Activated naive CD4-positive, alpha-beta T cell treated with anti-CD3 and anti-CD28 coated beads for 36 hours (primary cell): ENCODE results near the gene PLAGL2. TPM values are rescaled to one million over a fixed set of nuclear protein-coding genes. Genes with fewer than 3 reads are reported as not detected.
"Not testable (repeated sequence)": the region's sequence is repeated elsewhere in the genome, so short reads cannot be mapped to it uniquely, and the experiment has no call there.

Experiments used
- CTCF ChIA-PET: fragments of 350-600 bp; sonication (Branson Sonifier 250); formaldehyde crosslinking; loops from one replicate; lab custom pipeline; 2021; ENCODE audit warnings: antibody characterized with exemption; lab: Charles Lee
- DNase-seq: peaks from one replicate; pipeline ENCODE4 v3.0.0-alpha.2; 2020
- H3K27ac Mint-ChIP-seq: one replicate; pipeline ENCODE4 v1.8.0; 2021; ENCODE audit warnings: mild to moderate bottlenecking, mixed read lengths
- H3K27me3 Mint-ChIP-seq: one replicate; pipeline ENCODE4 v1.8.0; 2021; ENCODE audit warnings: low read depth, mixed read lengths
- H3K36me3 Mint-ChIP-seq: one replicate; pipeline ENCODE4 v1.8.0; 2021; ENCODE audit warnings: low read depth, mixed read lengths
- H3K4me1 Mint-ChIP-seq: one replicate; pipeline ENCODE4 v1.8.0; 2021; ENCODE audit warnings: low read depth, mixed read lengths
- H3K4me3 Mint-ChIP-seq: one replicate; pipeline ENCODE4 v1.8.0; 2021; ENCODE audit warnings: mild to moderate bottlenecking, moderate library complexity, mixed read lengths
- H3K9me3 Mint-ChIP-seq: one replicate; pipeline ENCODE4 v1.8.0; 2021; ENCODE audit warnings: mixed read lengths
- intact Hi-C: fragments of 100-400 bp; cut with micrococcal nuclease; formaldehyde crosslinking; loops from one replicate; pipeline ENCODE4 v1.15.1; 2023
- total RNA-seq, 2 experiments: library from RNA; stranded (reverse); gene quantifications; one replicate each; pipeline ENCODE4 v1.2.3, GENCODE V29; 2021

The PLAGL2 gene
- total RNA-seq, 2 experiments from 2014 or later = 63.3 to 64.9 TPM

DNA sequence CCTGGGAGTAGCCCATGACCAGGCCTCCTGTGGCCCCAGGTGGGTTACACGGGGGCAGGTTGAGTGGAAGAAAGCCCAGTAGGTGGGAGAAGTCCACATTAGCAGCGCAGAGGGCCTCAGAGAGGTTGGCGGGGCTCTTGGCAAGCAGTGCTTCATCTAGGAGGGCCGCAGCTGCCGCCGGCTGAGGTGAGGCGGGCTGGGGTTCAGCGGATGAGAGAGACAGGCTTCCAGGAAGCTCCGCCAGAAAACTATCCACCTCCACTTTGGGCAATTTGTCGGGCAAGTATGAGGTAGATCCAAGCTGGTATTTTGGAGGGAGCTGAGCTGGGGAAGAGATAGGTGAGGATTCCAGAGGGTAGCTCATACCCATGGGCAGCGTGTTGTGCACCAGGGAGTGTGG is 10.9 kb downstream of the PLAGL2 start:
- CTCF ChIA-PET = interaction anchor here (0.6 to 0.8 kb wide), 2 partner anchors 43 to 245 kb away, joined by 3 read pairs; partner anchors contain the start of gene PDRG1
- H3K27ac Mint-ChIP-seq, intact Hi-C loops: not testable (repeated sequence)

GRCh38 chr20:32195581-32195980 is 12.0 kb downstream of the PLAGL2 start:
- Mint-ChIP-seq H3K9me3 (no peaks in the 10 kb centered on the region), H3K27ac (peak overlapping the region; percentile 52), H3K4me3 (no peak overlapping the region), H3K4me1 (peaks cover 70% of the 10 kb centered on the region), H3K27me3 (no peaks in the 10 kb centered on the region), H3K36me3 (peaks cover 59% of the 10 kb centered on the region)
- CTCF ChIA-PET = no interaction called here
- intact Hi-C loops = no loop called here
- DNase-seq = no peak

More for the DNA sequence above, 10.9 kb downstream of the PLAGL2 start:
- not testable (repeated sequence) for DNase-seq, H3K4me3 Mint-ChIP-seq, H3K27me3 Mint-ChIP-seq, H3K9me3 Mint-ChIP-seq
- Mint-ChIP-seq H3K36me3 (peaks cover 65% of the 10 kb centered on the region), H3K4me1 (peaks cover 74% of the 10 kb centered on the region)

DNA sequence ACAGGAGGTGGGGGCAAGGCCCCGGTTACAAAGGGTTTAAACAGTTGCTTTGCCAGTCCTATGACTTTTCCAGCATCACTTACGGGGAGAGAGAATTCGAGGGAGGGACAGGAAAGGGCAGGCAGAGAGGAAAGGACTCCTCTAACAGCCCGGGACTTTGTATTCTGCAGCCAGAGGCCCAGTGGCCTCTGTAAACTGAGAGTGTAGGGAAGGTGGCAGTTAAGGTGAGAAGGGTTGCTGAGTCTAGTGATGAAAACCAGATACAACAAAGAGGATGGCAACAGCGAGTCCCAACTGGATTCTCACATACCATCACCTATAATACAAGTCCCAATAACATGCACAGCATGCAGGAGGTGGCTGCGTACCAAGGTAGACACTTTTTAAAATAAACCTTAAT is 13.5 kb downstream of the PLAGL2 start:
- intact Hi-C loops = no loop called here
- CTCF ChIA-PET = no interaction called here
- Mint-ChIP-seq H3K9me3 (no peaks in the 10 kb centered on the region), H3K4me3 (no peak overlapping the region), H3K27me3 (no peaks in the 10 kb centered on the region), H3K36me3 (peaks cover 46% of the 10 kb centered on the region), H3K27ac (peak overlapping the region; percentile 58), H3K4me1 (peaks cover 64% of the 10 kb centered on the region)
- no peak for DNase-seq

DNA sequence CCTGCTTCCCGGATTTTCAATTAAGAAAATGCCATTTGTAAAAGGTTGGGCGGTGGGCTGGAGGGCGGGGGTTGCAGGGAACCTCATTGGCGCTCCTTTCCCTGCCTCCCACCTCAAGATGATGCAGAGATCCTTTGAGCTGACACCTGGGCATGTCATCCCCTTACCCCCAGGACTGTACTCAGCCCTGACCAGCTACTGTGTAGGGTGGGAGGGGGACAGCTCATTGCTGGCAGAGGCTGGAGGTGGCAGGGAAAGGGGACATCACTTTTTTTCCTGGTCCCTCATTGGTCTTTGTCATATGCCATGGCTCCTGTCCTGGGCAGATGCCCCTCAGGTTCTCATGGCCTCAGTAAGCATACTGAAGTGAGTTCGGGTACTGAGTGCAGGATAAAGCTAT is 14.2 kb downstream of the PLAGL2 start:
- Mint-ChIP-seq H3K4me1 (peaks cover 63% of the 10 kb centered on the region), H3K27ac (peak overlapping the region; percentile 33), H3K36me3 (peaks cover 44% of the 10 kb centered on the region)
- CTCF ChIA-PET, intact Hi-C loops, H3K9me3 Mint-ChIP-seq, H3K27me3 Mint-ChIP-seq, H3K4me3 Mint-ChIP-seq, DNase-seq: not testable (repeated sequence)

DNA sequence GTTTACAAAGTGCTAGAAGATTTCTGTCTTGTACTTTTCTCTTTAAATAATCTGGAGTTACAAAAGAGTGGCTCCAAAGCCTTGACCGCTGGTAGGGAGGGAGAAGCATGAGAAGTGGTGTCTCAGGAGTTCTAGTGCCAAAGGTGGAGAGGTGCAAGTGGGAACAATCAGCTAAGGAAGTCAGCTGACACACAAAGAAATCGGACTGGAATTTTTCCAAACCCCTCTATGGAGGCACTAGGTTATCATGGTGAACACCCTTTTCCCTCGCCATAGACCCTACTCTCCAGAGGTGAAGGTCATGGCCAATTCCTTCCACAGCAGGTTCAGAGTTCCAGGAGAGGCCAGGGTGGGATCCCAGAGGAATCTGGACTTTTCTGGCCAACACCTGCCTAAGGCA is 14.8 kb downstream of the PLAGL2 start:
- Mint-ChIP-seq H3K27me3 (no peaks in the 10 kb centered on the region), H3K36me3 (peaks cover 41% of the 10 kb centered on the region), H3K4me3 (no peak overlapping the region), H3K4me1 (peaks cover 60% of the 10 kb centered on the region), H3K27ac (no peak overlapping the region), H3K9me3 (no peaks in the 10 kb centered on the region)
- no peak for DNase-seq
- CTCF ChIA-PET = no interaction called here
- intact Hi-C loops = no loop called here

GRCh38 chr20:32191873-32192272 is 15.7 kb downstream of the PLAGL2 start:
- H3K27ac Mint-ChIP-seq = peak overlapping the region; percentile 83
- peaks cover 60% of the 10 kb centered on the region for H3K4me1 Mint-ChIP-seq
- H3K4me3 Mint-ChIP-seq = no peak overlapping the region
- intact Hi-C loops = no loop called here
- H3K9me3 Mint-ChIP-seq = no peaks in the 10 kb centered on the region
- no peaks in the 10 kb centered on the region for H3K27me3 Mint-ChIP-seq
- CTCF ChIA-PET = no interaction called here
- DNase-seq = no peak
- H3K36me3 Mint-ChIP-seq = peaks cover 33% of the 10 kb centered on the region

- DNase-seq = no peak
- H3K36me3 Mint-ChIP-seq = peaks cover 30% of the 10 kb centered on the region
- H3K4me3 Mint-ChIP-seq = peak overlapping the region; percentile 69
- H3K27ac Mint-ChIP-seq = peak overlapping the region; percentile 83
- intact Hi-C loops = no loop called here
- H3K4me1 Mint-ChIP-seq = peaks cover 60% of the 10 kb centered on the region
- no peaks in the 10 kb centered on the region for H3K27me3 Mint-ChIP-seq
- CTCF ChIA-PET = interaction anchor here (0.7 kb wide), 1 partner anchor 280 kb away, joined by 4 read pairs; no protein-coding TSS in a partner anchor
- H3K9me3 Mint-ChIP-seq = no peaks in the 10 kb centered on the region
Measured at GRCh38 chr20:32191422-32191821, 16.1 kb downstream of the PLAGL2 start.

GRCh38 chr20:32190616-32191415 is 16.7 kb downstream of the PLAGL2 start:
- H3K4me3 Mint-ChIP-seq = peak overlapping the region; percentile 69
- DNase-seq = no peak
- peaks cover 56% of the 10 kb centered on the region for H3K4me1 Mint-ChIP-seq
- CTCF ChIA-PET = interaction anchor here (0.7 kb wide), 1 partner anchor 281 kb away, joined by 4 read pairs; no protein-coding TSS in a partner anchor
- peaks cover 24% of the 10 kb centered on the region for H3K36me3 Mint-ChIP-seq
- no peaks in the 10 kb centered on the region for H3K27me3 Mint-ChIP-seq
- intact Hi-C loops = no loop called here
- no peaks in the 10 kb centered on the region for H3K9me3 Mint-ChIP-seq
- peak overlapping the region; percentile 66 for H3K27ac Mint-ChIP-seq

- Mint-ChIP-seq H3K27me3 (no peaks in the 10 kb centered on the region), H3K4me3 (peak overlapping the region; percentile 69), H3K9me3 (no peaks in the 10 kb centered on the region), H3K36me3 (peaks cover 17% of the 10 kb centered on the region), H3K27ac (peak overlapping the region; percentile 77), H3K4me1 (peaks cover 48% of the 10 kb centered on the region)
- intact Hi-C loops = no loop called here
- CTCF ChIA-PET = interaction anchor here (0.6 to 1.6 kb wide), 3 partner anchors 14 to 210 kb away, joined by 3 read pairs; no protein-coding TSS in a partner anchor
- DNase-seq = peak; percentile 49
Measured at GRCh38 chr20:32189691-32190615, 17.6 kb downstream of the PLAGL2 start.

DNA sequence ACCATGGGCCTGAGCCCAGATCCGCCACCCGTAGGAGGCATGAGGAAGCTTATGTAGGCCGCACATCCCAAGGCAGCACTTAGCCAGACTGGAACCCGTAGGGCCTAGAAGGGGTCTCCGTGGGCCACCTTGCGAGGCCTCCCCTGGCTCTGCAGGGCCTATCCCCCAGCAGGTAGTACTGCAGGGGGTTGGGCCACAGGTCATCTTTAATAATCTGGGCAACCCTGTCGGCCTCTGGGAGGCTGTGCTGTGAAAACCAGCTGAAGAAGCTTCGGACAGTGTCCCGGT is 18.5 kb downstream of the PLAGL2 start:
- peaks cover 42% of the 10 kb centered on the region for H3K4me1 Mint-ChIP-seq
- no peak overlapping the region for H3K27ac Mint-ChIP-seq
- CTCF ChIA-PET = interaction anchor here (0.6 to 1.6 kb wide), 3 partner anchors 15 to 210 kb away, joined by 3 read pairs; no protein-coding TSS in a partner anchor
- no peaks in the 10 kb centered on the region for H3K9me3 Mint-ChIP-seq
- intact Hi-C loops = no loop called here
- H3K36me3 Mint-ChIP-seq = peaks cover 12% of the 10 kb centered on the region
- no peaks in the 10 kb centered on the region for H3K27me3 Mint-ChIP-seq
- no peak for DNase-seq
- peak overlapping the region; percentile 62 for H3K4me3 Mint-ChIP-seq

- no peak for DNase-seq
- no peaks in the 10 kb centered on the region for H3K9me3 Mint-ChIP-seq
- no peaks in the 10 kb centered on the region for H3K27me3 Mint-ChIP-seq
- H3K4me3 Mint-ChIP-seq = peak overlapping the region; percentile 22
- intact Hi-C loops = no loop called here
- CTCF ChIA-PET = interaction anchor here (1.6 kb wide), 1 partner anchor 16 kb away, joined by 3 read pairs; no protein-coding TSS in a partner anchor
- peaks cover 37% of the 10 kb centered on the region for H3K4me1 Mint-ChIP-seq
- H3K27ac Mint-ChIP-seq = no peak overlapping the region
- peaks cover 8% of the 10 kb centered on the region for H3K36me3 Mint-ChIP-seq
Measured at GRCh38 chr20:32188376-32189122, 19.0 kb downstream of the PLAGL2 start.

- Mint-ChIP-seq H3K9me3 (no peaks in the 10 kb centered on the region), H3K27ac (no peak overlapping the region), H3K36me3 (peaks cover 5% of the 10 kb centered on the region), H3K27me3 (no peaks in the 10 kb centered on the region), H3K4me1 (peaks cover 18% of the 10 kb centered on the region), H3K4me3 (no peak overlapping the region)
- intact Hi-C loops = loop anchor here (1.0 kb wide), 1 partner anchor 31 kb away; no protein-coding TSS in a partner anchor
- CTCF ChIA-PET = no interaction called here
- DNase-seq = no peak
Measured at GRCh38 chr20:32186506-32186905, 21.0 kb downstream of the PLAGL2 start.
